WTC11 (cell line): ENCODE data around the gene SLC4A1AP. TPM values are rescaled to one million over a fixed set of nuclear protein-coding genes. Genes with fewer than 3 reads are reported as not detected.

Experiments
- ATAC-seq: fragments of 200-7000 bp; cut with Tn5 transposase; 2 replicates; pipeline ENCODE4 v1.10.0; 2021; ENCODE audit warnings: mild to moderate bottlenecking, moderate library complexity
- CTCF ChIA-PET: fragments of 300-600 bp; sonication (Branson Sonifier 250); formaldehyde crosslinking; loops from one replicate; lab custom pipeline; 2021; ENCODE audit warnings: antibody characterized with exemption; lab: Charles Lee
- POLR2A ChIA-PET: fragments of 350-600 bp; sonication (Branson Sonifier 250); formaldehyde crosslinking; loops from one replicate; lab custom pipeline; 2021; ENCODE audit warnings: antibody characterized with exemption; lab: Charles Lee
- DNase-seq: peaks from one replicate; pipeline ENCODE4 v3.0.0; 2021; ENCODE audit warnings: low spot score
- H3K27ac Mint-ChIP-seq: 2 replicates; pipeline ENCODE4 v1.8.0; 2021; ENCODE audit warnings: mixed read lengths
- H3K27me3 Mint-ChIP-seq: 2 replicates; pipeline ENCODE4 v1.8.0; 2021; ENCODE audit warnings: low read depth, mild to moderate bottlenecking, moderate library complexity, mixed read lengths
- H3K36me3 Mint-ChIP-seq: 2 replicates; pipeline ENCODE4 v1.8.0; 2021; ENCODE audit warnings: mixed read lengths
- H3K4me1 Mint-ChIP-seq: 2 replicates; pipeline ENCODE4 v1.8.0; 2022; ENCODE audit warnings: mixed read lengths
- H3K4me3 Mint-ChIP-seq: 2 replicates; pipeline ENCODE4 v1.8.0; 2021; ENCODE audit warnings: mild to moderate bottlenecking, moderate library complexity, mixed read lengths
- H3K9me3 Mint-ChIP-seq: 2 replicates; pipeline ENCODE4 v1.8.0; 2021; ENCODE audit warnings: mixed read lengths
- ATF1 ChIP-seq: sonication (generic); formaldehyde crosslinking; IDR thresholded peaks from 2 replicates; pipeline ENCODE4 v1.8.1; 2023; ENCODE audit warnings: mild to moderate bottlenecking, moderate library complexity, missing genetic modification reagents
- ESRRA ChIP-seq: sonication (generic); formaldehyde crosslinking; IDR thresholded peaks from 2 replicates; pipeline ENCODE4 v1.8.1; 2022; ENCODE audit warnings: mild to moderate bottlenecking, missing genetic modification reagents, borderline replicate concordance
- FOXP1 ChIP-seq: sonication (generic); formaldehyde crosslinking; IDR thresholded peaks from 2 replicates; pipeline ENCODE4 v1.8.0; 2022; ENCODE audit warnings: missing genetic modification reagents, mild to moderate bottlenecking, moderate library complexity, borderline replicate concordance
- GABPB1 ChIP-seq: sonication (generic); formaldehyde crosslinking; IDR thresholded peaks from 2 replicates; pipeline ENCODE4 v1.8.1; 2023; ENCODE audit warnings: mild to moderate bottlenecking, missing genetic modification reagents
- JAZF1 ChIP-seq: fragments of 250-450 bp; sonication (Bioruptor Pico); IDR thresholded peaks from 2 replicates; pipeline ENCODE4 v1.9.0; 2021; ENCODE audit warnings: moderate library complexity, mild to moderate bottlenecking, inconsistent platforms
- SOX15 ChIP-seq: fragments of 250-450 bp; sonication (Bioruptor Pico); IDR thresholded peaks from 2 replicates; pipeline ENCODE4 v1.9.0; 2021; ENCODE audit warnings: mild to moderate bottlenecking
- ZBTB21 ChIP-seq: sonication (generic); formaldehyde crosslinking; IDR thresholded peaks from 2 replicates; pipeline ENCODE4 v1.8.1; 2023; ENCODE audit warnings: mild to moderate bottlenecking, missing genetic modification reagents, borderline replicate concordance
- ZNF219 ChIP-seq: sonication (generic); formaldehyde crosslinking; IDR thresholded peaks from 2 replicates; pipeline ENCODE4 v1.8.0; 2023; ENCODE audit warnings: missing genetic modification reagents, mild to moderate bottlenecking, borderline replicate concordance
- ZNF232 ChIP-seq: sonication (generic); formaldehyde crosslinking; IDR thresholded peaks from 2 replicates; pipeline ENCODE4 v1.8.0; 2022; ENCODE audit warnings: mild to moderate bottlenecking, missing genetic modification reagents
- ZNF317 ChIP-seq: sonication (generic); formaldehyde crosslinking; IDR thresholded peaks from 2 replicates; pipeline ENCODE4 v1.8.1; 2023; ENCODE audit warnings: low read depth, mild to moderate bottlenecking, moderate library complexity, missing genetic modification reagents, borderline replicate concordance
- ZNF396 ChIP-seq: fragments of 250-450 bp; sonication (Bioruptor Pico); IDR thresholded peaks from 2 replicates; pipeline ENCODE4 v1.8.0; 2021; ENCODE audit warnings: mild to moderate bottlenecking, moderate library complexity, borderline replicate concordance
- total RNA-seq: library from RNA; stranded (reverse); gene quantifications from 3 replicates; pipeline ENCODE4 v1.2.3, GENCODE V29; 2021
- TF ChIP-seq, protein P1 (sequence below): sonication (generic); formaldehyde crosslinking; IDR thresholded peaks from 2 replicates; pipeline ENCODE4 v1.8.1; 2023; ENCODE audit warnings: mild to moderate bottlenecking, missing genetic modification reagents, moderate library complexity
- TF ChIP-seq, protein P2 (sequence below): sonication (generic); formaldehyde crosslinking; IDR thresholded peaks from 2 replicates; pipeline ENCODE4 v1.8.0; 2022; ENCODE audit warnings: missing genetic modification reagents
- TF ChIP-seq, protein P3 (sequence below): sonication (generic); formaldehyde crosslinking; IDR thresholded peaks from 2 replicates; pipeline ENCODE4 v1.8.1; 2022; ENCODE audit warnings: mild to moderate bottlenecking, moderate library complexity, missing genetic modification reagents
- TF ChIP-seq, protein P4 (sequence below): sonication (generic); formaldehyde crosslinking; IDR thresholded peaks from 2 replicates; pipeline ENCODE4 v1.8.1; 2023; ENCODE audit warnings: mild to moderate bottlenecking, missing genetic modification reagents
- TF ChIP-seq, protein P5 (sequence below): sonication (generic); formaldehyde crosslinking; IDR thresholded peaks from 2 replicates; pipeline ENCODE4 v1.8.0; 2022; ENCODE audit warnings: mild to moderate bottlenecking, missing genetic modification reagents
- TF ChIP-seq, protein P6 (sequence below): sonication (generic); formaldehyde crosslinking; IDR thresholded peaks from 2 replicates; pipeline ENCODE4 v1.8.1; 2022; ENCODE audit warnings: low read depth, mild to moderate bottlenecking, moderate library complexity, missing genetic modification reagents, borderline replicate concordance
- TF ChIP-seq, protein P7 (sequence below): fragments of 250-450 bp; sonication (Bioruptor Pico); IDR thresholded peaks from 2 replicates; pipeline ENCODE4 v1.8.0; 2021; ENCODE audit warnings: mild to moderate bottlenecking
- TF ChIP-seq, protein P8 (sequence below): sonication (generic); formaldehyde crosslinking; IDR thresholded peaks from 2 replicates; pipeline ENCODE4 v1.8.0; 2023; ENCODE audit warnings: mild to moderate bottlenecking, missing genetic modification reagents

SLC4A1AP gene
- total RNA-seq, 1 experiment from 2014 or later = 20.1 TPM

DNA sequence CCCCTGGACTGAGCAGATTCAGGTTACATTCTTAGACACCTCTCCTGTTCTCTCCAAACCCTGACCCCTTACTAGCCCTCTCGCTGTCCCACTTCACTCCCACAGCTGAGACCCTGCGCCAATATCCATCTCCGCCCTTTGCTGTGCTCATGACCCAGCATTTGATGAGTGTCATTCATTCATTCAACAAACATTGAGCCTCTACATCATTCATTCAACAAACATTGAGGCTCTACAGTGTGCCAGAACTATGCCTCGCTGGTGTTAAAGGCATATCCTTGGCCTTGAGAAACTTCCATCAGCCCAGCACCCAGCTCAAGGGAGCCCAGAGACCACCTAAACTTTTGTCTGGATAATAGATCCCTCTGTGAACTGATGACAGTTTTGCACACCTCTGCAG lies 65.9 kb downstream of the SLC4A1AP start (continued):
- TF ChIP-seq, protein P1, sequence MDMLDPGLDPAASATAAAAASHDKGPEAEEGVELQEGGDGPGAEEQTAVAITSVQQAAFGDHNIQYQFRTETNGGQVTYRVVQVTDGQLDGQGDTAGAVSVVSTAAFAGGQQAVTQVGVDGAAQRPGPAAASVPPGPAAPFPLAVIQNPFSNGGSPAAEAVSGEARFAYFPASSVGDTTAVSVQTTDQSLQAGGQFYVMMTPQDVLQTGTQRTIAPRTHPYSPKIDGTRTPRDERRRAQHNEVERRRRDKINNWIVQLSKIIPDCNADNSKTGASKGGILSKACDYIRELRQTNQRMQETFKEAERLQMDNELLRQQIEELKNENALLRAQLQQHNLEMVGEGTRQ (CRISPR knock-in tag) = no peak
- no peak for TF ChIP-seq ESRRA (CRISPR knock-in tag)
- TF ChIP-seq ATF1 (CRISPR knock-in tag) = no peak
- TF ChIP-seq, protein P2, sequence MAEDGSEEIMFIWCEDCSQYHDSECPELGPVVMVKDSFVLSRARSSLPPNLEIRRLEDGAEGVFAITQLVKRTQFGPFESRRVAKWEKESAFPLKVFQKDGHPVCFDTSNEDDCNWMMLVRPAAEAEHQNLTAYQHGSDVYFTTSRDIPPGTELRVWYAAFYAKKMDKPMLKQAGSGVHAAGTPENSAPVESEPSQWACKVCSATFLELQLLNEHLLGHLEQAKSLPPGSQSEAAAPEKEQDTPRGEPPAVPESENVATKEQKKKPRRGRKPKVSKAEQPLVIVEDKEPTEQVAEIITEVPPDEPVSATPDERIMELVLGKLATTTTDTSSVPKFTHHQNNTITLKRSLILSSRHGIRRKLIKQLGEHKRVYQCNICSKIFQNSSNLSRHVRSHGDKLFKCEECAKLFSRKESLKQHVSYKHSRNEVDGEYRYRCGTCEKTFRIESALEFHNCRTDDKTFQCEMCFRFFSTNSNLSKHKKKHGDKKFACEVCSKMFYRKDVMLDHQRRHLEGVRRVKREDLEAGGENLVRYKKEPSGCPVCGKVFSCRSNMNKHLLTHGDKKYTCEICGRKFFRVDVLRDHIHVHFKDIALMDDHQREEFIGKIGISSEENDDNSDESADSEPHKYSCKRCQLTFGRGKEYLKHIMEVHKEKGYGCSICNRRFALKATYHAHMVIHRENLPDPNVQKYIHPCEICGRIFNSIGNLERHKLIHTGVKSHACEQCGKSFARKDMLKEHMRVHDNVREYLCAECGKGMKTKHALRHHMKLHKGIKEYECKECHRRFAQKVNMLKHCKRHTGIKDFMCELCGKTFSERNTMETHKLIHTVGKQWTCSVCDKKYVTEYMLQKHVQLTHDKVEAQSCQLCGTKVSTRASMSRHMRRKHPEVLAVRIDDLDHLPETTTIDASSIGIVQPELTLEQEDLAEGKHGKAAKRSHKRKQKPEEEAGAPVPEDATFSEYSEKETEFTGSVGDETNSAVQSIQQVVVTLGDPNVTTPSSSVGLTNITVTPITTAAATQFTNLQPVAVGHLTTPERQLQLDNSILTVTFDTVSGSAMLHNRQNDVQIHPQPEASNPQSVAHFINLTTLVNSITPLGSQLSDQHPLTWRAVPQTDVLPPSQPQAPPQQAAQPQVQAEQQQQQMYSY (CRISPR knock-in tag) = no peak
- TF ChIP-seq, all 79 proteins: peak for 0

DNA sequence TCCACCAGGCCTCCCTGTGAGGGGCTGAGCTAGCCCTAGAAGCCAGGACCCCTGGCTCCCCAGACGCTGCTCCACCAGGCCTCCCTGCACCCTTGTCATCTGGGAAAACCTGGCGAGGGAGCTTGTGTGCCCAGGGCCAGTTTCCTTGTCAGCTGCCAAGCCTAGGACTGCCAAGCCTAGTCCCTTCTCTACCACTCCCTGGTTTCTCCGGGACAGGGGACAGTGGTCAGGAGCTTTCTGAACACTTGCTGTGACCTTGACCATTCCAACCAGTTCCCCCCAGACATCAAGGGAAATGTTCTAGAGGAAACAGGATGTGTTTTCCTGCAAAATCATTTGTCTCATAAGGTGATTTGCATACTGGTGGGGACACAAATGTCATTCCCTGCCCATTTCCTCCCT lies 66.6 kb downstream of the SLC4A1AP start:
- H3K36me3 Mint-ChIP-seq = no peaks in the 10 kb centered on the region
- DNase-seq (no peak), ATAC-seq (no peak)
- ChIA-PET CTCF (interaction anchor here (1.0 to 1.6 kb wide), 3 partner anchors 24 to 47 kb away, joined by 3 to 4 read pairs (median 3); no protein-coding TSS in a partner anchor), POLR2A (interaction anchor here (0.7 kb wide), 1 partner anchor 22 kb away, joined by 4 read pairs; no protein-coding TSS in a partner anchor)
- peaks cover 11% of the 10 kb centered on the region for H3K4me1 Mint-ChIP-seq
- peaks cover 2% of the 10 kb centered on the region for H3K27me3 Mint-ChIP-seq
- H3K9me3 Mint-ChIP-seq = no peaks in the 10 kb centered on the region
- H3K4me3 Mint-ChIP-seq = no peak overlapping the region
- no peak overlapping the region for H3K27ac Mint-ChIP-seq
- TF ChIP-seq ZNF396 (CRISPR knock-in tag) (no peak), ZNF232 (CRISPR knock-in tag) (no peak), JAZF1 (CRISPR knock-in tag) (no peak), ZNF317 (CRISPR knock-in tag) (no peak), FOXP1 (CRISPR knock-in tag) (no peak), SOX15 (CRISPR knock-in tag) (no peak), ESRRA (CRISPR knock-in tag) (no peak), ZNF219 (CRISPR knock-in tag) (no peak), ZBTB21 (CRISPR knock-in tag) (no peak), GABPB1 (no peak)
- TF ChIP-seq, protein P3, sequence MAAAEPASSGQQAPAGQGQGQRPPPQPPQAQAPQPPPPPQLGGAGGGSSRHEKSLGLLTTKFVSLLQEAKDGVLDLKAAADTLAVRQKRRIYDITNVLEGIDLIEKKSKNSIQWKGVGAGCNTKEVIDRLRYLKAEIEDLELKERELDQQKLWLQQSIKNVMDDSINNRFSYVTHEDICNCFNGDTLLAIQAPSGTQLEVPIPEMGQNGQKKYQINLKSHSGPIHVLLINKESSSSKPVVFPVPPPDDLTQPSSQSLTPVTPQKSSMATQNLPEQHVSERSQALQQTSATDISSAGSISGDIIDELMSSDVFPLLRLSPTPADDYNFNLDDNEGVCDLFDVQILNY (CRISPR knock-in tag) = no peak
- TF ChIP-seq, protein P4, sequence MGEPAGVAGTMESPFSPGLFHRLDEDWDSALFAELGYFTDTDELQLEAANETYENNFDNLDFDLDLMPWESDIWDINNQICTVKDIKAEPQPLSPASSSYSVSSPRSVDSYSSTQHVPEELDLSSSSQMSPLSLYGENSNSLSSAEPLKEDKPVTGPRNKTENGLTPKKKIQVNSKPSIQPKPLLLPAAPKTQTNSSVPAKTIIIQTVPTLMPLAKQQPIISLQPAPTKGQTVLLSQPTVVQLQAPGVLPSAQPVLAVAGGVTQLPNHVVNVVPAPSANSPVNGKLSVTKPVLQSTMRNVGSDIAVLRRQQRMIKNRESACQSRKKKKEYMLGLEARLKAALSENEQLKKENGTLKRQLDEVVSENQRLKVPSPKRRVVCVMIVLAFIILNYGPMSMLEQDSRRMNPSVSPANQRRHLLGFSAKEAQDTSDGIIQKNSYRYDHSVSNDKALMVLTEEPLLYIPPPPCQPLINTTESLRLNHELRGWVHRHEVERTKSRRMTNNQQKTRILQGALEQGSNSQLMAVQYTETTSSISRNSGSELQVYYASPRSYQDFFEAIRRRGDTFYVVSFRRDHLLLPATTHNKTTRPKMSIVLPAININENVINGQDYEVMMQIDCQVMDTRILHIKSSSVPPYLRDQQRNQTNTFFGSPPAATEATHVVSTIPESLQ (CRISPR knock-in tag) = no peak
- TF ChIP-seq, protein P5, sequence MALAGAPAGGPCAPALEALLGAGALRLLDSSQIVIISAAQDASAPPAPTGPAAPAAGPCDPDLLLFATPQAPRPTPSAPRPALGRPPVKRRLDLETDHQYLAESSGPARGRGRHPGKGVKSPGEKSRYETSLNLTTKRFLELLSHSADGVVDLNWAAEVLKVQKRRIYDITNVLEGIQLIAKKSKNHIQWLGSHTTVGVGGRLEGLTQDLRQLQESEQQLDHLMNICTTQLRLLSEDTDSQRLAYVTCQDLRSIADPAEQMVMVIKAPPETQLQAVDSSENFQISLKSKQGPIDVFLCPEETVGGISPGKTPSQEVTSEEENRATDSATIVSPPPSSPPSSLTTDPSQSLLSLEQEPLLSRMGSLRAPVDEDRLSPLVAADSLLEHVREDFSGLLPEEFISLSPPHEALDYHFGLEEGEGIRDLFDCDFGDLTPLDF (CRISPR knock-in tag) = no peak
- TF ChIP-seq, protein P6, sequence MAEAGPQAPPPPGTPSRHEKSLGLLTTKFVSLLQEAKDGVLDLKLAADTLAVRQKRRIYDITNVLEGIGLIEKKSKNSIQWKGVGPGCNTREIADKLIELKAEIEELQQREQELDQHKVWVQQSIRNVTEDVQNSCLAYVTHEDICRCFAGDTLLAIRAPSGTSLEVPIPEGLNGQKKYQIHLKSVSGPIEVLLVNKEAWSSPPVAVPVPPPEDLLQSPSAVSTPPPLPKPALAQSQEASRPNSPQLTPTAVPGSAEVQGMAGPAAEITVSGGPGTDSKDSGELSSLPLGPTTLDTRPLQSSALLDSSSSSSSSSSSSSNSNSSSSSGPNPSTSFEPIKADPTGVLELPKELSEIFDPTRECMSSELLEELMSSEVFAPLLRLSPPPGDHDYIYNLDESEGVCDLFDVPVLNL (CRISPR knock-in tag) = no peak
- TF ChIP-seq, protein P7, sequence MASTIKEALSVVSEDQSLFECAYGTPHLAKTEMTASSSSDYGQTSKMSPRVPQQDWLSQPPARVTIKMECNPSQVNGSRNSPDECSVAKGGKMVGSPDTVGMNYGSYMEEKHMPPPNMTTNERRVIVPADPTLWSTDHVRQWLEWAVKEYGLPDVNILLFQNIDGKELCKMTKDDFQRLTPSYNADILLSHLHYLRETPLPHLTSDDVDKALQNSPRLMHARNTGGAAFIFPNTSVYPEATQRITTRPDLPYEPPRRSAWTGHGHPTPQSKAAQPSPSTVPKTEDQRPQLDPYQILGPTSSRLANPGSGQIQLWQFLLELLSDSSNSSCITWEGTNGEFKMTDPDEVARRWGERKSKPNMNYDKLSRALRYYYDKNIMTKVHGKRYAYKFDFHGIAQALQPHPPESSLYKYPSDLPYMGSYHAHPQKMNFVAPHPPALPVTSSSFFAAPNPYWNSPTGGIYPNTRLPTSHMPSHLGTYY (CRISPR knock-in tag) = no peak
- TF ChIP-seq, protein P8, sequence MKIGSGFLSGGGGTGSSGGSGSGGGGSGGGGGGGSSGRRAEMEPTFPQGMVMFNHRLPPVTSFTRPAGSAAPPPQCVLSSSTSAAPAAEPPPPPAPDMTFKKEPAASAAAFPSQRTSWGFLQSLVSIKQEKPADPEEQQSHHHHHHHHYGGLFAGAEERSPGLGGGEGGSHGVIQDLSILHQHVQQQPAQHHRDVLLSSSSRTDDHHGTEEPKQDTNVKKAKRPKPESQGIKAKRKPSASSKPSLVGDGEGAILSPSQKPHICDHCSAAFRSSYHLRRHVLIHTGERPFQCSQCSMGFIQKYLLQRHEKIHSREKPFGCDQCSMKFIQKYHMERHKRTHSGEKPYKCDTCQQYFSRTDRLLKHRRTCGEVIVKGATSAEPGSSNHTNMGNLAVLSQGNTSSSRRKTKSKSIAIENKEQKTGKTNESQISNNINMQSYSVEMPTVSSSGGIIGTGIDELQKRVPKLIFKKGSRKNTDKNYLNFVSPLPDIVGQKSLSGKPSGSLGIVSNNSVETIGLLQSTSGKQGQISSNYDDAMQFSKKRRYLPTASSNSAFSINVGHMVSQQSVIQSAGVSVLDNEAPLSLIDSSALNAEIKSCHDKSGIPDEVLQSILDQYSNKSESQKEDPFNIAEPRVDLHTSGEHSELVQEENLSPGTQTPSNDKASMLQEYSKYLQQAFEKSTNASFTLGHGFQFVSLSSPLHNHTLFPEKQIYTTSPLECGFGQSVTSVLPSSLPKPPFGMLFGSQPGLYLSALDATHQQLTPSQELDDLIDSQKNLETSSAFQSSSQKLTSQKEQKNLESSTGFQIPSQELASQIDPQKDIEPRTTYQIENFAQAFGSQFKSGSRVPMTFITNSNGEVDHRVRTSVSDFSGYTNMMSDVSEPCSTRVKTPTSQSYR (CRISPR knock-in tag) = no peak
